ENCODE data around the gene VIM. TPM values are rescaled to one million over a fixed set of nuclear protein-coding genes. Genes with fewer than 3 reads are reported as not detected.

The VIM gene
- total and polyA plus RNA-seq, 8 donors: 1,589 to 2,224 (median 1,841) TPM

DNA sequence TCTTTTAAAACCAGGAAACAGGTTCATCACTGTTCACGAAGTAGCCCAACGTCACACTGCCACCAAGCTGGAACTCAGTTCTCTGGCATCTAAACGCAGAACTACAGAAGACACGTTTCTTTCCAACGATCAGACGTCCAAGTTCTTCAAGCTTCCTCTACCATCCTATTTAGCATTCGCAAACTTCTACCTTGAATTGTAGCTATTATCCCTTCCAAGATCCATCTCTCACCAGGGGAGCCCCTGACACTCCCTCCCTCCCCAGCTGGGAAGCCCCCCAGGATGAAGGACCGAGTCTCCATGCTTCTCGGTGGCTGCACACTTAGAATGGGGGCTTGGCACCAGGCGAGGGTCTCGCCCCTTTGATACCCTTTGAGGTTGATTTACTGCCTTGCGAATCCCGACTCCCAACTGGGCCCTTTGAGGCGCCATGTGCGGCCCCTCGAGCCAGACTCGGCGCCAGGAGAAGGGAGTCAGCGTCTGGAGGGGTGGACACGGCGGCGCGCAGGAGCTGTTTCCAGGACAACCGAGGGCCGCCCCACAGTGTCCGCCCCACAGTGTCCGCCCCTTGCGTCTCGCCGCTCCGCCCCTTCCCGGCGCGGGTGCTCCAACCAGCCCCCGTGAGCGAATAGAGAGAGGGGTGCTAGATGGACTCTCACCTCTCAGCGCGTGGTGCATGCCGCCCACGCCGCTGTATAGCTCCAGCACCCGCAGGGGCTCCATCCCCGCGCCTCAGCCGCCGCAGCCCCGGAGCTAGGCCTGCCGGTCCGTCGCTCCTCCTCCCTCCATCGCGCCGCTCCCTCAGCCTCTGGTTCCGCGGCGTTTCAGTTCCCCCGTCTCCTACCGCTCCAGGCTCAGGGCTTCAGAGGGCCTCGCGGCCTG lies 26.9 kb upstream of the VIM start, which contains the start of gene TRDMT1:
Gene TRDMT1 (minus strand): TSS at position 761 of the 882 bp plus-strand sequence. CDS start 38 bp downstream, at position 723.
- DNase-seq (peak; percentile 90 to 96 (median 94)), ATAC-seq (peak; percentile 100)
- H3K27ac ChIP-seq: peak within 1 kb of the TSS; percentile 96 to 98
- H3K27me3 ChIP-seq: no peaks in the 10 kb centered on the region
- intact Hi-C loops (cut with DNase I): loop anchor here in 1 of 2 donors (10.0 kb wide), 1 partner anchor 196 kb away; no protein-coding TSS in a partner anchor
- peaks cover 10 to 22% of the 10 kb centered on the region in 2 donors for H3K4me1 ChIP-seq
- H3K36me3 ChIP-seq: no peaks in the 10 kb centered on the region
- H3K9me3 ChIP-seq: no peaks in the 10 kb centered on the region
- peak within 1 kb of the TSS; percentile 64 to 69 for H3K4me3 ChIP-seq
- TF ChIP-seq, protein P1, sequence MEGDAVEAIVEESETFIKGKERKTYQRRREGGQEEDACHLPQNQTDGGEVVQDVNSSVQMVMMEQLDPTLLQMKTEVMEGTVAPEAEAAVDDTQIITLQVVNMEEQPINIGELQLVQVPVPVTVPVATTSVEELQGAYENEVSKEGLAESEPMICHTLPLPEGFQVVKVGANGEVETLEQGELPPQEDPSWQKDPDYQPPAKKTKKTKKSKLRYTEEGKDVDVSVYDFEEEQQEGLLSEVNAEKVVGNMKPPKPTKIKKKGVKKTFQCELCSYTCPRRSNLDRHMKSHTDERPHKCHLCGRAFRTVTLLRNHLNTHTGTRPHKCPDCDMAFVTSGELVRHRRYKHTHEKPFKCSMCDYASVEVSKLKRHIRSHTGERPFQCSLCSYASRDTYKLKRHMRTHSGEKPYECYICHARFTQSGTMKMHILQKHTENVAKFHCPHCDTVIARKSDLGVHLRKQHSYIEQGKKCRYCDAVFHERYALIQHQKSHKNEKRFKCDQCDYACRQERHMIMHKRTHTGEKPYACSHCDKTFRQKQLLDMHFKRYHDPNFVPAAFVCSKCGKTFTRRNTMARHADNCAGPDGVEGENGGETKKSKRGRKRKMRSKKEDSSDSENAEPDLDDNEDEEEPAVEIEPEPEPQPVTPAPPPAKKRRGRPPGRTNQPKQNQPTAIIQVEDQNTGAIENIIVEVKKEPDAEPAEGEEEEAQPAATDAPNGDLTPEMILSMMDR (IDR thresholded peaks at IDR 0.05): no peak

DNA sequence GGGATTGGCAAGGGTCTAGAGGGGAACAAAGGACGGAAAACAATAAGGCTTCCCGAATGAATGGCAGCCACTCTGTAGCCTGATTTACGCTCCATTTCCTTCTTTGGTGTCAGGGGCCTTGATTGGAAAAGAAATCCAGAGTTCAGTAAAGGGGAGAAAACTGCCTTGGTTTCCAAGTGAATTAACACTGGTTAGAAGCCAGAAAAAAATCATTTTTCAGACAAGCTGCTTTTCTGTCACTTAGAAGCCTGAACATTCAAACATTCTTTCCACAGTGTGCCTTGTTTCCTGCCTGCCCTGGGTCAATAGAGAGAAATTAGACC lies 26.3 kb upstream of the VIM start:
- Histone ChIP-seq H3K36me3 (no peaks in the 10 kb centered on the region), H3K4me3 (peak overlapping the region; percentile 64 to 69), H3K9me3 (no peaks in the 10 kb centered on the region), H3K27ac (peak overlapping the region; percentile 96 to 98), H3K4me1 (peaks cover 10 to 22% of the 10 kb centered on the region in 2 donors), H3K27me3 (no peaks in the 10 kb centered on the region)
- no peak for ATAC-seq
- DNase-seq: no peak
- intact Hi-C loops (cut with DNase I): loop anchor here in 1 of 2 donors (10.0 kb wide), 1 partner anchor 197 kb away; no protein-coding TSS in a partner anchor
- TF ChIP-seq, protein P1 (IDR thresholded peaks at IDR 0.05): no peak

DNA sequence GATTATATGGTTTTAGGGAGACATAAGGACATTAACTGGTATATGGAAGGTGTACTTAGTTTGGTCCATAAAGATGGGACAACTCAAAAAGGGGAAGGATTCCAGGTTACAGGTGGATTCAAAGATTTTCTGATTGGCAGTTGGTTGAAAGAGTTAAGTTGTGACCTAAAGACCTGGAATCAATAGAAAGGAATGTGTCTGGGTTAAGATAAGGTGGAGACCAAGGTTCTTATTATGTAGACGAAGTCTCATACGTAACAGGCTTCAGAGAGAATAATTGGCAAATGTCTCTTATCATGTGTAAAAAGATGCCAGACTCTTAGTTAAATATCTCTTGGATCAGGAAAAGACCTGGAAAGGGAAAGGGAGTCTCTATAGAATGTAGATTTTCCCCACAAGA lies 25.5 kb upstream of the VIM start:
- ATAC-seq (no peak), DNase-seq (no peak)
- intact Hi-C loops (cut with DNase I): loop anchor here in 1 of 2 donors (10.0 kb wide), 1 partner anchor 198 kb away; no protein-coding TSS in a partner anchor

DNA sequence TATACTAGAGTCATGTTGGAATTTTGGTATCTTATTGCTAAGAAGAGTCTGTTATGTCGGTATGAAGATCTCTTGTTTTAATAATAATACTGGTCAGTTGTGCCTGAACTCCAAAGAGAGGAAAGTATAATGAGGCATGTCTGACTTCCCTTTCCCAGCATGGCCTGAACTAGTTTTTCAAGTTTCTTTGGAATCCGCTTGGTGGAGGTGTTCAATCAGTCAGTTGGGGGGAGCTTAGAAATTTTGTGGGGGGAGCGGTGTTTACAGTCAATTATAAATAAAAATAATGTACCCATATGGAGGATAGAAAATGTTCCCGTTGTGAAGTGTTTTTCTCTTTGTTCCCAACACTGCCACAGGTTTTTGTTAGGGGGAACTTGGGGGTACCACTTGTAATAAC lies 25.0 kb upstream of the VIM start:
- H3K27me3 ChIP-seq: no peaks in the 10 kb centered on the region
- no peak for ATAC-seq
- H3K4me3 ChIP-seq: no peak overlapping the region
- H3K9me3 ChIP-seq: no peaks in the 10 kb centered on the region
- no peaks in the 10 kb centered on the region for H3K36me3 ChIP-seq
- DNase-seq: no peak
- peaks cover 10 to 22% of the 10 kb centered on the region in 2 donors for H3K4me1 ChIP-seq
- TF ChIP-seq, protein P1 (IDR thresholded peaks at IDR 0.05): no peak
- H3K27ac ChIP-seq: no peak overlapping the region
- intact Hi-C loops (cut with DNase I): loop anchor here in 1 of 2 donors (10.0 kb wide), 1 partner anchor 198 kb away; no protein-coding TSS in a partner anchor

More for the DNA sequence above, 25.5 kb upstream of the VIM start:
- Histone ChIP-seq H3K4me3 (no peak overlapping the region), H3K4me1 (peaks cover 10 to 22% of the 10 kb centered on the region in 2 donors), H3K36me3 (no peaks in the 10 kb centered on the region), H3K27ac (peak overlapping the region in 1 of 2 donors; percentile 96), H3K9me3 (no peaks in the 10 kb centered on the region), H3K27me3 (no peaks in the 10 kb centered on the region)
- TF ChIP-seq, protein P1 (IDR thresholded peaks at IDR 0.05): no peak

DNA sequence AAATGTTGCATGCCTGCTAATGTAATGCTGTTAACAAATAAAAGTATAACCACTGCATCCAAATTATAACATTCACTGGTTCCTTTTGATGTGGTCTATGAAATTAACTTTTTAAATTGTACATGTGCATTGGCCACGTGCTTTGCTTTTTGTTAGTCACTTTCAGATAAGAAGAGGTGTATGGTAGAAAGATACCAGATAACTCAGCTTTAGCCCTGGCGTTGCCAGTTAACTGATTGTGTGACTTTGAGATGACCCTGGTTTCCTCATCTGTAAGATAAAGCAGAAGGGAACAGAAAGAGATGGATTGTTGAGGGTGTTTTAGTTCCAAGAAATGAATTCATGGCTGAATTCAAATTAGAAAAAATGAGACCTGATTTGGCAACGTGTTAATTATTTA lies 24.6 kb upstream of the VIM start:
- no peaks in the 10 kb centered on the region for H3K27me3 ChIP-seq
- no peak overlapping the region for H3K27ac ChIP-seq
- ATAC-seq (no peak), DNase-seq (no peak)
- TF ChIP-seq, protein P1 (IDR thresholded peaks at IDR 0.05): no peak
- intact Hi-C loops (cut with DNase I): loop anchor here in 1 of 2 donors (10.0 kb wide), 1 partner anchor 199 kb away; no protein-coding TSS in a partner anchor
- no peaks in the 10 kb centered on the region for H3K9me3 ChIP-seq
- H3K36me3 ChIP-seq: no peaks in the 10 kb centered on the region
- peaks cover 10 to 22% of the 10 kb centered on the region in 2 donors for H3K4me1 ChIP-seq
- no peak overlapping the region for H3K4me3 ChIP-seq
